HG02610 (cell line): ENCODE results near the gene FBXO44.

Experiments used
- ATAC-seq: cut with Tn5 transposase; IDR thresholded peaks from one replicate; pipeline ENCODE4 v1.9.1; 2021; ENCODE audit warnings: mild to moderate bottlenecking, moderate library complexity; ENCODE audit not compliant: unreplicated experiment

The FBXO44 gene

GRCh38 chr1:11684070-11684469 lies 29.4 kb downstream of the FBXO44 start:
- no peak for ATAC-seq

GRCh38 chr1:11685210-11685752 lies 30.6 kb downstream of the FBXO44 start:
- no peak for ATAC-seq

GRCh38 chr1:11688506-11688905 lies 33.8 kb downstream of the FBXO44 start:
- no peak for ATAC-seq

GRCh38 chr1:11690397-11691301 lies 36.0 kb downstream of the FBXO44 start:
- no peak for ATAC-seq

- ATAC-seq = no peak
Observed at GRCh38 chr1:11691302-11691914, 36.7 kb downstream of the FBXO44 start, which contains the start of gene DRAXIN. TSS of gene DRAXIN (plus strand) at chr1:11691710. CDS start at chr1:11706259, 14,549 bp downstream.

GRCh38 chr1:11691928-11692711 lies 37.4 kb downstream of the FBXO44 start:
- no peak for ATAC-seq

- no peak for ATAC-seq
Observed at GRCh38 chr1:11693024-11693590, 38.4 kb downstream of the FBXO44 start.

- ATAC-seq = no peak
Observed at GRCh38 chr1:11693917-11694316, 39.2 kb downstream of the FBXO44 start.

GRCh38 chr1:11695861-11696260 lies 41.2 kb downstream of the FBXO44 start:
- ATAC-seq = no peak

GRCh38 chr1:11697188-11697892 lies 42.7 kb downstream of the FBXO44 start:
- ATAC-seq = no peak

- no peak for ATAC-seq
Observed at GRCh38 chr1:11697893-11698210, 43.2 kb downstream of the FBXO44 start.

- ATAC-seq = no peak
Observed at GRCh38 chr1:11700601-11701467, 46.2 kb downstream of the FBXO44 start.

GRCh38 chr1:11701551-11701961 lies 46.9 kb downstream of the FBXO44 start:
- no peak for ATAC-seq

GRCh38 chr1:11701981-11702803 lies 47.5 kb downstream of the FBXO44 start:
- no peak for ATAC-seq

- no peak for ATAC-seq
Observed at GRCh38 chr1:11703357-11704193, 48.9 kb downstream of the FBXO44 start.

GRCh38 chr1:11704194-11704529 lies 49.5 kb downstream of the FBXO44 start:
- ATAC-seq = no peak

GRCh38 chr1:11704691-11705475 lies 50.2 kb downstream of the FBXO44 start:
- ATAC-seq = no peak
